GM12801 (cell line): ENCODE measurements around the gene RPS6KA5.

Experiments
- CTCF ChIP-seq: IDR thresholded peaks from one replicate; pipeline ENCODE4 v1.5.1; 2011; ENCODE audit warnings: control low read depth; ENCODE audit not compliant: insufficient read length; ENCODE audit errors: extremely low read depth

RPS6KA5 gene

GRCh38 chr14:91047174-91047753, 13.2 kb downstream of the RPS6KA5 start:
- no peak for TF ChIP-seq CTCF

- no peak for TF ChIP-seq CTCF
Observed at GRCh38 chr14:91046488-91047072, 13.9 kb downstream of the RPS6KA5 start.

- no peak for TF ChIP-seq CTCF
Observed at GRCh38 chr14:91041450-91041849, 19.0 kb downstream of the RPS6KA5 start.

GRCh38 chr14:91040545-91040944, 19.9 kb downstream of the RPS6KA5 start:
- TF ChIP-seq CTCF, result no peak

- no peak for TF ChIP-seq CTCF
Observed at GRCh38 chr14:91038439-91038838, 22.0 kb downstream of the RPS6KA5 start.

- no peak for TF ChIP-seq CTCF
Observed at GRCh38 chr14:91036741-91037469, 23.5 kb downstream of the RPS6KA5 start.

- TF ChIP-seq CTCF, result no peak
Observed at GRCh38 chr14:91035855-91036254, 24.6 kb downstream of the RPS6KA5 start.
